Upper lobe of left lung (tissue), 6 donors: ENCODE results near the gene BRWD1. TPM values are rescaled to one million over a fixed set of nuclear protein-coding genes. Genes with fewer than 3 reads are reported as not detected.

Experiments
- ATAC-seq, 2 donors: fragments of 200-7000 bp; cut with Tn5 transposase; one replicate each; pipeline ENCODE4 v1.9.1; 2022; ENCODE audit warnings: mild to moderate bottlenecking in 2 of 2, moderate library complexity in 2 of 2; ENCODE audit not compliant: low FRiP score in 2 of 2
- DNase-seq, 2 donors: peaks; one replicate each; pipeline ENCODE4 v3.0.0-alpha.2; 2019 to 2020
- H3K27ac ChIP-seq, 4 donors: fragments of 200-600 bp; sonication (generic); one replicate each; pipeline ENCODE4 v1.5.1; 2016 to 2019
- H3K27me3 ChIP-seq, 4 donors: fragments of 200-600 bp; sonication (generic); one replicate each; pipeline ENCODE4 v1.5.1; 2017 to 2019
- H3K36me3 ChIP-seq, 4 donors: fragments of 200-600 bp; sonication (generic); one replicate each; pipeline ENCODE4 v1.5.1; 2016 to 2019
- H3K4me1 ChIP-seq, 4 donors: fragments of 200-600 bp; sonication (generic); one replicate each; pipeline ENCODE4 v1.5.1; 2018 to 2019
- H3K4me3 ChIP-seq, 4 donors: fragments of 200-600 bp; sonication (generic); one replicate each; pipeline ENCODE4 v1.5.1; 2017 to 2019; ENCODE audit warnings: mild to moderate bottlenecking in 2 of 4, moderate library complexity in 1 of 4
- H3K9me3 ChIP-seq, 4 donors: fragments of 200-600 bp; sonication (generic); one replicate each; pipeline ENCODE4 v1.5.1; 2018 to 2019
- CTCF ChIP-seq, 6 experiments: fragments of 450-650 bp in 4 of 6; fragments of 200-600 bp in 2 of 6; sonication (generic) in 2 of 6; IDR thresholded peaks; one replicate each; pipeline ENCODE4 v1.5.1; 2016 to 2019; ENCODE audit warnings: antibody characterized with exemption in 6 of 6
- EP300 ChIP-seq, 4 donors: sonication (generic); formaldehyde crosslinking; IDR thresholded peaks; one replicate each; pipeline ENCODE4 v1.5.1; 2017; ENCODE audit warnings: antibody characterized with exemption in 4 of 4, control low read depth in 2 of 4
- POLR2A ChIP-seq, 4 donors: fragments of 450-650 bp; IDR thresholded peaks; one replicate each; pipeline ENCODE4 v1.5.1; 2016 to 2017; ENCODE audit warnings: antibody characterized with exemption in 4 of 4, mild to moderate bottlenecking in 2 of 4
- POLR2AphosphoS5 ChIP-seq, 2 donors: sonication (generic); formaldehyde crosslinking; IDR thresholded peaks; one replicate each; pipeline ENCODE4 v1.5.1; 2017; ENCODE audit warnings: antibody characterized with exemption in 2 of 2
- WGBS, 2 donors: methylation state at CpG; one replicate each; pipeline ENCODE4 v1.1.5; 2017 to 2018; 5-methylcytosine and 5-hydroxymethylcytosine counted together
- total RNA-seq, 6 donors: library from RNA; depleted of rRNA in 4 of 6; stranded (reverse); fragments of >200 nt in 4 of 6; gene quantifications; one replicate each; pipeline versions ENCODE4 v1.1.0 to v1.2.1, GENCODE V29; 2016 to 2021
- donor health status: DM: no; HTN: no; CAD: no; lungs with moderate emphysema.
- donor health status: DM: no; HTN: yes; CAD: no; lungs with severe emphysema.

BRWD1 gene
- total RNA-seq, 6 donors from 2014 or later: 23.4 to 144 (median 42.0) TPM

GRCh38 chr21:39148975-39149374 is 164.5 kb downstream of the BRWD1 start:
- 76 to 78% methylated on average over 2 of the region's 2 CpGs for WGBS, 2 donors
- Histone ChIP-seq H3K4me1 (no peaks in the 10 kb centered on the region), H3K9me3 (no peaks in the 10 kb centered on the region), H3K27ac (no peak overlapping the region), H3K4me3 (no peak overlapping the region), H3K27me3 (no peaks in the 10 kb centered on the region), H3K36me3 (no peaks in the 10 kb centered on the region)
- TF ChIP-seq EP300 (IDR thresholded peaks at IDR 0.05) (no peak), CTCF (IDR thresholded peaks at IDR 0.05) (no peak), POLR2A (IDR thresholded peaks at IDR 0.05) (no peak), POLR2AphosphoS5 (IDR thresholded peaks at IDR 0.05) (no peak)
- ATAC-seq: no peak
- no peak for DNase-seq

- Histone ChIP-seq H3K27me3 (no peaks in the 10 kb centered on the region), H3K9me3 (no peaks in the 10 kb centered on the region), H3K27ac (no peak overlapping the region), H3K36me3 (no peaks in the 10 kb centered on the region), H3K4me3 (no peak overlapping the region), H3K4me1 (no peaks in the 10 kb centered on the region)
- 74 to 82% methylated on average over 3 of the region's 3 CpGs for WGBS, 2 donors
- ATAC-seq: no peak
- TF ChIP-seq POLR2A (IDR thresholded peaks at IDR 0.05) (no peak), POLR2AphosphoS5 (IDR thresholded peaks at IDR 0.05) (no peak), EP300 (IDR thresholded peaks at IDR 0.05) (no peak), CTCF (IDR thresholded peaks at IDR 0.05) (no peak)
- no peak for DNase-seq
Observed at GRCh38 chr21:39144191-39144590, 169.2 kb downstream of the BRWD1 start.

- no peak overlapping the region for H3K27ac ChIP-seq
- H3K36me3 ChIP-seq: no peaks in the 10 kb centered on the region
- ATAC-seq (no peak), DNase-seq (no peak)
- H3K9me3 ChIP-seq: no peaks in the 10 kb centered on the region
- H3K4me1 ChIP-seq: no peaks in the 10 kb centered on the region
- WGBS, 2 donors: 80 to 81% methylated on average over 3 of the region's 3 CpGs
- H3K27me3 ChIP-seq: no peaks in the 10 kb centered on the region
- no peak for TF ChIP-seq CTCF (IDR thresholded peaks at IDR 0.05)
- no peak for TF ChIP-seq POLR2A (IDR thresholded peaks at IDR 0.05)
- no peak for TF ChIP-seq POLR2AphosphoS5 (IDR thresholded peaks at IDR 0.05)
- no peak for TF ChIP-seq EP300 (IDR thresholded peaks at IDR 0.05)
- H3K4me3 ChIP-seq: no peak overlapping the region
Observed at GRCh38 chr21:39142972-39143371, 170.5 kb downstream of the BRWD1 start.

GRCh38 chr21:39141502-39141901 is 171.9 kb downstream of the BRWD1 start:
- no peak for ATAC-seq
- TF ChIP-seq CTCF (IDR thresholded peaks at IDR 0.05) (no peak), POLR2A (IDR thresholded peaks at IDR 0.05) (no peak), POLR2AphosphoS5 (IDR thresholded peaks at IDR 0.05) (no peak), EP300 (IDR thresholded peaks at IDR 0.05) (no peak)
- H3K27me3 ChIP-seq: no peaks in the 10 kb centered on the region
- H3K4me1 ChIP-seq: peaks cover 0 to 2% (median 0%) of the 10 kb centered on the region in 4 donors
- no peaks in the 10 kb centered on the region for H3K36me3 ChIP-seq
- 63 to 76% methylated on average over 1 to 3 of the region's 3 CpGs for WGBS, 2 donors
- H3K27ac ChIP-seq: no peak overlapping the region
- H3K9me3 ChIP-seq: no peaks in the 10 kb centered on the region
- H3K4me3 ChIP-seq: no peak overlapping the region
- no peak for DNase-seq
